MM.1S (cell line): Measurements from ENCODE around the gene SERPINA3.

Experiments
- DNase-seq: peaks from one replicate; pipeline ENCODE4 v3.0.0-alpha.2; 2015
- H2AFZ ChIP-seq: fragments of 300-600 bp; sonication (generic); 2 replicates; pipeline ENCODE4 v1.6.0; 2016; ENCODE audit warnings: antibody characterized with exemption, low read length
- H3F3A ChIP-seq: fragments of 300-600 bp; sonication (generic); 2 replicates; pipeline ENCODE4 v1.6.1; 2016; ENCODE audit warnings: mild to moderate bottlenecking, antibody characterized with exemption, low read length, moderate library complexity, mixed read lengths; ENCODE audit not compliant: insufficient read depth
- H3K27ac ChIP-seq: fragments of 300-600 bp; sonication (generic); 2 replicates; pipeline ENCODE4 v1.5.1; 2016; ENCODE audit warnings: mild to moderate bottlenecking, low read length
- H3K27me3 ChIP-seq: fragments of 300-600 bp; sonication (generic); replicated peaks from 2 replicates; pipeline ENCODE4 v1.6.0; 2016; ENCODE audit warnings: low read length; ENCODE audit not compliant: insufficient read depth
- H3K36me3 ChIP-seq: fragments of 300-600 bp; sonication (generic); replicated peaks from 2 replicates; pipeline ENCODE4 v1.6.1; 2016; ENCODE audit warnings: mild to moderate bottlenecking, low read length, mixed read lengths; ENCODE audit not compliant: insufficient read depth
- H3K4me1 ChIP-seq: fragments of 300-600 bp; sonication (generic); 2 replicates; pipeline ENCODE4 v1.6.1; 2016; ENCODE audit warnings: low read length, mixed read lengths
- H3K4me2 ChIP-seq: fragments of 300-600 bp; sonication (generic); 2 replicates; pipeline ENCODE4 v1.6.0; 2016; ENCODE audit warnings: low read depth, low read length
- H3K4me3 ChIP-seq: fragments of 300-600 bp; sonication (generic); 2 replicates; pipeline ENCODE4 v1.5.1; 2016; ENCODE audit warnings: low read length, mixed read lengths
- H3K79me2 ChIP-seq: fragments of 300-600 bp; sonication (generic); 2 replicates; pipeline ENCODE4 v1.6.1; 2016; ENCODE audit warnings: mixed run types, low read length, mixed read lengths
- H3K9ac ChIP-seq: fragments of 300-600 bp; sonication (generic); 2 replicates; pipeline ENCODE4 v1.6.1; 2016; ENCODE audit warnings: low read length, mixed read lengths
- H3K9me2 ChIP-seq: fragments of 300-600 bp; sonication (generic); replicated peaks from 2 replicates; pipeline ENCODE4 v1.6.1; 2016; ENCODE audit warnings: mild to moderate bottlenecking, low read length, mixed read lengths; ENCODE audit not compliant: insufficient read depth
- H3K9me3 ChIP-seq: fragments of 300-600 bp; sonication (generic); replicated peaks from 2 replicates; pipeline ENCODE4 v1.6.1; 2016; ENCODE audit warnings: mild to moderate bottlenecking, low read length, mixed read lengths; ENCODE audit not compliant: insufficient read depth
- H4K20me1 ChIP-seq: fragments of 300-600 bp; sonication (generic); 2 replicates; pipeline ENCODE4 v1.6.1; 2016; ENCODE audit warnings: mild to moderate bottlenecking, low read length, moderate library complexity, mixed read lengths; ENCODE audit not compliant: insufficient read depth
- EZH2 ChIP-seq: fragments of 300-600 bp; sonication (generic); optimal IDR thresholded peaks from 2 replicates; pipeline ENCODE3; 2017; ENCODE audit warnings: low read depth, mild to moderate bottlenecking, antibody characterized with exemption, low read length, mixed read lengths
- EZH2phosphoT487 ChIP-seq: fragments of 300-600 bp; sonication (generic); IDR thresholded peaks from 2 replicates; pipeline ENCODE4 v1.6.1; 2018; ENCODE audit warnings: antibody characterized with exemption, low read length
- TF ChIP-seq, protein P1 (sequence below): fragments of 300-600 bp; sonication (generic); IDR thresholded peaks from 2 replicates; pipeline ENCODE4 v1.5.1; 2016; ENCODE audit warnings: antibody characterized with exemption, low read length, mixed read lengths

SERPINA3 gene

DNA sequence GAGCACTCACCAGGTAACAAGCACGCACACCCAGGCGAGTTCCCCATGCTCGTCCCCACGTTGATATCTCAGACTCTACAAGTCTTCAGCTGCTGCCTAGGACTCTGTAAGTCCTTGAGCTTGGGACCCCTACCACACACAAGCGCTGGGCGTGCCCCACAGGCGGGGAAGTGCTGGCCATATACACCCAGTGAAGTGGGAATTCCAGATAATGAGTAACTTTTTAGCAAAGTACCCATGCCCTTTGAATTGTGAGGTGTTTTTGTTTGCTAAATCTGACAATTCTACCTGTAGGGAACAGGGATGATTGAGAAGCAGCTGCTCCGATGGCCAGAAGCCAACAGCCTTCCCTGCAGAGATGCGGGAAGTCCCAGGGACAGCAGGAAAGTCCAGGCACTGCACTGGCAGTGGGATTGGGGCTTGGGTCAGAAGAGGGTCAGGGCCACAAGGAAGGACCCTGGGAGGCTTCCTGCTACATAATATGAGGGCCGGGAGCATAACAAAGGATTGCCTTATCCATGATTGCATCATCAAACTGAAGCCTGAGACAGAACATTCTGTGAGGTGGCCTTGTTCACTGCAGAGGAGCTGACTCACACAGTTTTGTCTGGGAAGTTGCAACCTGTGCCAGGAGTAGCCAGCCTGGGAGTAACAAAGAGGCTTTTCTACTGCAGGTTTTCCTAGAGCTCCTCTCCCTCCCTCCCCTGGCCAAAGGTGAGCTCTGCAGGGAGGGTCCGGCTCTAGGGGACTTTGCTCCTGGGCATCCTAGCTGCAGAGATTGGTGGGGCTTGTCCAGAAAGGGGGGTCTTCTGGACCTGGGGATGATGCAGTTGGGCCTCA is 13.2 kb upstream of the SERPINA3 start:
- no peaks in the 10 kb centered on the region for H3K9me2 ChIP-seq
- H2AFZ ChIP-seq: no peak overlapping the region
- no peak overlapping the region for H3K4me2 ChIP-seq
- H3K4me3 ChIP-seq: no peak overlapping the region
- TF ChIP-seq EZH2phosphoT487: no peak
- TF ChIP-seq, protein P1, sequence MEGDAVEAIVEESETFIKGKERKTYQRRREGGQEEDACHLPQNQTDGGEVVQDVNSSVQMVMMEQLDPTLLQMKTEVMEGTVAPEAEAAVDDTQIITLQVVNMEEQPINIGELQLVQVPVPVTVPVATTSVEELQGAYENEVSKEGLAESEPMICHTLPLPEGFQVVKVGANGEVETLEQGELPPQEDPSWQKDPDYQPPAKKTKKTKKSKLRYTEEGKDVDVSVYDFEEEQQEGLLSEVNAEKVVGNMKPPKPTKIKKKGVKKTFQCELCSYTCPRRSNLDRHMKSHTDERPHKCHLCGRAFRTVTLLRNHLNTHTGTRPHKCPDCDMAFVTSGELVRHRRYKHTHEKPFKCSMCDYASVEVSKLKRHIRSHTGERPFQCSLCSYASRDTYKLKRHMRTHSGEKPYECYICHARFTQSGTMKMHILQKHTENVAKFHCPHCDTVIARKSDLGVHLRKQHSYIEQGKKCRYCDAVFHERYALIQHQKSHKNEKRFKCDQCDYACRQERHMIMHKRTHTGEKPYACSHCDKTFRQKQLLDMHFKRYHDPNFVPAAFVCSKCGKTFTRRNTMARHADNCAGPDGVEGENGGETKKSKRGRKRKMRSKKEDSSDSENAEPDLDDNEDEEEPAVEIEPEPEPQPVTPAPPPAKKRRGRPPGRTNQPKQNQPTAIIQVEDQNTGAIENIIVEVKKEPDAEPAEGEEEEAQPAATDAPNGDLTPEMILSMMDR: no peak
- no peak for TF ChIP-seq EZH2
- no peak overlapping the region for H3K27ac ChIP-seq
- H3K4me1 ChIP-seq: no peaks in the 10 kb centered on the region
- H3K79me2 ChIP-seq: no peaks in the 10 kb centered on the region
- H3K36me3 ChIP-seq: no peaks in the 10 kb centered on the region
- no peak overlapping the region for H3K9ac ChIP-seq
- H4K20me1 ChIP-seq: no peaks in the 10 kb centered on the region
- H3K9me3 ChIP-seq: no peaks in the 10 kb centered on the region
- H3K27me3 ChIP-seq: no peaks in the 10 kb centered on the region
- no peak for DNase-seq
- no peaks in the 10 kb centered on the region for H3F3A ChIP-seq

DNA sequence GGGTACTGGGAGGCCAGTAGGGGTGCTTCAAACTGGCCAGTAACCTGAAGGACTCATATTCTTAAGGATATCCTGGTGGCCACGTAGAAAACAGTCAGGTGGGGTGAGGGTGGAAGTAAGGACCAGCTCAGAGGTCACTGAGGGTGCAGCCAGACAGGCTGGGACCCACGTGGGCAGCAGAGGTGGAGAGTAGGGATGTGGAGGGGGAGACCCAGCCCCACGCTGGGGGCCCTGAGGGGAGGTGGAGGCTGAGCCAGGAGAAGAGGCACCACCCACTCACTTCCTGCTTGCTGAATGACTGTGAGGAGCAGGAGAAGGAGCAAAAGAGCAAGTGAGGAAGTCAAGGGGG is 12.6 kb upstream of the SERPINA3 start:
- Histone ChIP-seq H3K36me3 (no peaks in the 10 kb centered on the region), H3K4me1 (no peaks in the 10 kb centered on the region), H3K27ac (no peak overlapping the region), H2AFZ (no peak overlapping the region), H3K9me3 (no peaks in the 10 kb centered on the region), H3K79me2 (no peaks in the 10 kb centered on the region), H3K9ac (no peak overlapping the region), H3F3A (no peaks in the 10 kb centered on the region), H3K4me2 (no peak overlapping the region), H4K20me1 (no peaks in the 10 kb centered on the region), H3K27me3 (no peaks in the 10 kb centered on the region), H3K4me3 (no peak overlapping the region), H3K9me2 (no peaks in the 10 kb centered on the region)
- TF ChIP-seq EZH2: no peak
- TF ChIP-seq EZH2phosphoT487: no peak
- TF ChIP-seq, protein P1: no peak
- DNase-seq: no peak

DNA sequence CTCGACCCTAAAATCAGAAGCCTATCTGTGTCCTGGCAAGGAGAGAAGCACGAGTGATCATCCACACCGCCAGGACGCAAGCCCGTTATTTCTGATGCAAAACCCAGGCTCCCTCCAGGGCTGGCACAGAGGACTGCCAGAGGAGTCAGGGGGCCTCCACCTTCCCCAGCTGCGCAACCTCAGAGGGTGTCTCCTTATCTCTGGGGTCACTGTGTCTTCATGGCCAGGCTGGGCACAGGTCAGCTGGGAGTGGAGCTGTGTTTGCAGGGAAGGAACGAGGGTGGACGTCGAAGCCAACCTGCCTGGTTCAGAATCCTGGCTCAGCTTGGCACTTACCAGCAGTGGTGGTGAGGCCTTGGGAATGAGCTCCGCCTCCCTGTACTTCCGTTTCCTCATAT is 12.0 kb upstream of the SERPINA3 start:
- TF ChIP-seq EZH2phosphoT487: no peak
- TF ChIP-seq, protein P1: no peak
- TF ChIP-seq EZH2: no peak
- Histone ChIP-seq H3K4me1 (no peaks in the 10 kb centered on the region), H4K20me1 (no peaks in the 10 kb centered on the region), H3K9me2 (no peaks in the 10 kb centered on the region), H3K4me3 (no peak overlapping the region), H3K36me3 (no peaks in the 10 kb centered on the region), H3K9me3 (no peaks in the 10 kb centered on the region), H3K27ac (no peak overlapping the region), H3K79me2 (no peaks in the 10 kb centered on the region), H3K9ac (no peak overlapping the region), H3K4me2 (no peak overlapping the region), H2AFZ (no peak overlapping the region), H3K27me3 (no peaks in the 10 kb centered on the region), H3F3A (no peaks in the 10 kb centered on the region)
- no peak for DNase-seq
